Mammary epithelial cell (primary cell): ENCODE results near the gene GID8.

Experiments
- CTCF ChIP-seq, 2 donors: IDR thresholded peaks in 1 of 2; conservative IDR thresholded peaks in 1 of 2; 2 replicates each; pipeline ENCODE4 v1.5.1; 2011 to 2012; ENCODE audit warnings: inconsistent platforms in 2 of 2, low read length in 2 of 2, mild to moderate bottlenecking in 2 of 2, control low read depth in 1 of 2, low read depth in 1 of 2; ENCODE audit not compliant: insufficient read depth in 1 of 2; ENCODE audit errors: extremely low read depth in 1 of 2
- EZH2 ChIP-seq: IDR thresholded peaks from 2 replicates; pipeline ENCODE4 v1.6.1; 2012; ENCODE audit warnings: low read length, inconsistent platforms, borderline replicate concordance

- no peak for TF ChIP-seq CTCF (conservative IDR thresholded peaks at IDR 0.05 in 1 of 2, IDR thresholded peaks at IDR 0.05 in 1 of 2; ENCODE audit: extremely low read depth in 1 of 2, insufficient read depth in 1 of 2, low read depth in 1 of 2, low read length in 2 of 2)
- no peak for TF ChIP-seq EZH2
Observed at GRCh38 chr20:62965363-62965771, 27.4 kb downstream of the GID8 start.
